22Rv1 (cell line): ENCODE data around the gene BCR.

ENCODE experiments used
- H3K27ac ChIP-seq: fragments of 450-650 bp; 2 replicates; pipeline ENCODE4 v1.5.1; 2017
- CTCF ChIP-seq: fragments of 450-650 bp; IDR thresholded peaks from 2 replicates; pipeline ENCODE4 v1.5.1; 2017; ENCODE audit warnings: mild to moderate bottlenecking
- ZFX ChIP-seq: fragments of 450-650 bp; IDR thresholded peaks from 2 replicates; pipeline ENCODE4 v1.6.1; 2017; ENCODE audit warnings: antibody characterized with exemption, borderline replicate concordance

Gene BCR

GRCh38 chr22:23151827-23152226 lies 28.5 kb upstream of the BCR start:
- H3K27ac ChIP-seq, result no peak overlapping the region
- no peak for TF ChIP-seq ZFX
- TF ChIP-seq CTCF, result no peak

GRCh38 chr22:23152238-23153114 lies 27.8 kb upstream of the BCR start:
- no peak overlapping the region for H3K27ac ChIP-seq
- TF ChIP-seq CTCF (no peak), ZFX (no peak)

- no peak for TF ChIP-seq ZFX
- TF ChIP-seq CTCF, result no peak
- H3K27ac ChIP-seq, result no peak overlapping the region
These were observed 26.3 kb upstream of the BCR start for GRCh38 chr22:23153994-23154393.

- H3K27ac ChIP-seq, result no peak overlapping the region
- no peak for TF ChIP-seq ZFX
- no peak for TF ChIP-seq CTCF
These were observed 25.8 kb upstream of the BCR start for GRCh38 chr22:23154461-23154860.

GRCh38 chr22:23155143-23155542 lies 25.2 kb upstream of the BCR start:
- no peak overlapping the region for H3K27ac ChIP-seq
- no peak for TF ChIP-seq ZFX
- no peak for TF ChIP-seq CTCF

GRCh38 chr22:23155831-23156230 lies 24.5 kb upstream of the BCR start:
- no peak for TF ChIP-seq CTCF
- no peak for TF ChIP-seq ZFX
- H3K27ac ChIP-seq, result no peak overlapping the region

- no peak for TF ChIP-seq ZFX
- TF ChIP-seq CTCF, result no peak; the same call in 1 of the 2 replicates
- H3K27ac ChIP-seq, result no peak overlapping the region
These were observed 24.0 kb upstream of the BCR start for GRCh38 chr22:23156286-23156685.
